GM23338 (cell line): Measurements from ENCODE around the gene JAK2. TPM values are rescaled to one million over a fixed set of nuclear protein-coding genes. Genes with fewer than 3 reads are reported as not detected.

ENCODE experiments used
- ATAC-seq: fragments of 200-7000 bp; cut with Tn5 transposase; 3 replicates; pipeline ENCODE4 v1.9.1; 2020
- DNase-seq: peaks from one replicate; pipeline ENCODE4 v3.0.0-alpha.2; 2015; ENCODE audit warnings: low spot score
- H2AFZ ChIP-seq: fragments of 200-600 bp; sonication (generic); 2 replicates; pipeline ENCODE4 v1.8.0; 2016; ENCODE audit warnings: antibody characterized with exemption, mild to moderate bottlenecking, moderate library complexity
- H3F3A ChIP-seq: fragments of 200-600 bp; sonication (generic); replicated peaks from 2 replicates; pipeline ENCODE4 v1.8.0; 2017; ENCODE audit warnings: antibody characterized with exemption, mixed run types, low read depth
- H3K27ac ChIP-seq: fragments of 200-600 bp; sonication (generic); 2 replicates; pipeline ENCODE4 v1.6.1; 2016; ENCODE audit warnings: low read depth
- H3K27me3 ChIP-seq: fragments of 200-600 bp; sonication (generic); 2 replicates; pipeline ENCODE4 v1.8.0; 2016; ENCODE audit warnings: mild to moderate bottlenecking, mixed run types, moderate library complexity; ENCODE audit not compliant: insufficient read depth
- H3K36me3 ChIP-seq: fragments of 200-600 bp; sonication (generic); 2 replicates; pipeline ENCODE4 v1.8.0; 2016; ENCODE audit warnings: mild to moderate bottlenecking; ENCODE audit not compliant: insufficient read depth
- H3K4me1 ChIP-seq: fragments of 200-600 bp; sonication (generic); 2 replicates; pipeline ENCODE4 v1.8.0; 2016; ENCODE audit warnings: mild to moderate bottlenecking, moderate library complexity; ENCODE audit not compliant: insufficient read depth
- H3K4me2 ChIP-seq: fragments of 200-600 bp; sonication (generic); 2 replicates; pipeline ENCODE4 v1.7.1; 2017; ENCODE audit warnings: mixed run types
- H3K4me3 ChIP-seq: fragments of 200-600 bp; sonication (generic); 2 replicates; pipeline ENCODE4 v1.6.1; 2016; ENCODE audit warnings: mixed run types
- H3K79me2 ChIP-seq: fragments of 200-600 bp; sonication (generic); replicated peaks from 2 replicates; pipeline ENCODE4 v1.8.0; 2017; ENCODE audit warnings: mild to moderate bottlenecking; ENCODE audit not compliant: insufficient read depth
- H3K9me2 ChIP-seq: fragments of 200-600 bp; sonication (generic); 2 replicates; pipeline ENCODE4 v1.8.0; 2017; ENCODE audit not compliant: insufficient read depth
- H4K20me1 ChIP-seq: fragments of 200-600 bp; sonication (generic); replicated peaks from 2 replicates; pipeline ENCODE4 v1.8.0; 2017; ENCODE audit warnings: mild to moderate bottlenecking; ENCODE audit not compliant: insufficient read depth
- H3K27ac Mint-ChIP-seq: 2 replicates; pipeline ENCODE4 v1.8.0; 2020; ENCODE audit warnings: inconsistent platforms, mild to moderate bottlenecking, moderate library complexity, mixed read lengths
- H3K27me3 Mint-ChIP-seq: 3 replicates; pipeline ENCODE4 v1.8.0; 2022; ENCODE audit warnings: low read depth, mild to moderate bottlenecking, moderate library complexity, mixed read lengths, inconsistent platforms; ENCODE audit not compliant: insufficient read depth, poor library complexity
- H3K36me3 Mint-ChIP-seq: 3 replicates; pipeline ENCODE4 v1.8.0; 2021; ENCODE audit warnings: low read depth, mild to moderate bottlenecking, inconsistent platforms, moderate library complexity, mixed read lengths
- H3K4me1 Mint-ChIP-seq: 3 replicates; pipeline ENCODE4 v1.8.0; 2020; ENCODE audit warnings: mild to moderate bottlenecking, inconsistent platforms, mixed read lengths
- H3K4me3 Mint-ChIP-seq: 3 replicates; pipeline ENCODE4 v1.8.0; 2021; ENCODE audit warnings: moderate library complexity, mild to moderate bottlenecking, inconsistent platforms, mixed read lengths
- H3K9me3 Mint-ChIP-seq: 3 replicates; pipeline ENCODE4 v1.8.0; 2020; ENCODE audit warnings: moderate library complexity, mild to moderate bottlenecking, inconsistent platforms, mixed read lengths
- EZH2phosphoT487 ChIP-seq: fragments of 200-600 bp; sonication (generic); IDR thresholded peaks from one replicate; pipeline ENCODE4 v1.8.1; 2018; ENCODE audit warnings: antibody characterized with exemption; ENCODE audit not compliant: unreplicated experiment
- STAT1 ChIP-seq: IDR thresholded peaks from one replicate; pipeline ENCODE4 v1.6.1; 2016; ENCODE audit warnings: antibody characterized with exemption; ENCODE audit not compliant: unreplicated experiment
- ZNF114 ChIP-seq: fragments of 250-450 bp; sonication (Bioruptor Pico); IDR thresholded peaks from 2 replicates; pipeline ENCODE4 v1.5.0; 2020; ENCODE audit warnings: mild to moderate bottlenecking, moderate library complexity
- polyA plus RNA-seq: library from polyadenylated mRNA; unstranded; fragments of >200 nt; fragmentation: Nextera tagmentation; extraction: Ambion mirVana; gene quantifications from 2 replicates; pipeline ENCODE4 v1.2.1, GENCODE V29; 2016
- total RNA-seq: library from RNA; depleted of rRNA; stranded (reverse); fragments of >200 nt; shearing (Covaris generic); gene quantifications from 2 replicates; pipeline ENCODE4 v1.2.3, GENCODE V29; 2014
- TF ChIP-seq, protein P1 (sequence below): fragments of 250-450 bp; sonication (Bioruptor Pico); IDR thresholded peaks from 2 replicates; pipeline ENCODE4 v1.5.0; 2020; ENCODE audit warnings: mild to moderate bottlenecking, moderate library complexity
- TF ChIP-seq, protein P2 (sequence below), 2 experiments: fragments of 200-600 bp in 1 of 2; sonication (generic) in 1 of 2; conservative IDR thresholded peaks; 2 replicates each; pipeline versions ENCODE4 v1.5.1 to v1.6.1; 2016 to 2017; ENCODE audit warnings: antibody characterized with exemption in 2 of 2, low read depth in 2 of 2, mild to moderate bottlenecking in 2 of 2, moderate library complexity in 1 of 2

The JAK2 gene
- total and polyA plus RNA-seq, 2 experiments from 2014 or later: 1.1 to 3.0 TPM

DNA sequence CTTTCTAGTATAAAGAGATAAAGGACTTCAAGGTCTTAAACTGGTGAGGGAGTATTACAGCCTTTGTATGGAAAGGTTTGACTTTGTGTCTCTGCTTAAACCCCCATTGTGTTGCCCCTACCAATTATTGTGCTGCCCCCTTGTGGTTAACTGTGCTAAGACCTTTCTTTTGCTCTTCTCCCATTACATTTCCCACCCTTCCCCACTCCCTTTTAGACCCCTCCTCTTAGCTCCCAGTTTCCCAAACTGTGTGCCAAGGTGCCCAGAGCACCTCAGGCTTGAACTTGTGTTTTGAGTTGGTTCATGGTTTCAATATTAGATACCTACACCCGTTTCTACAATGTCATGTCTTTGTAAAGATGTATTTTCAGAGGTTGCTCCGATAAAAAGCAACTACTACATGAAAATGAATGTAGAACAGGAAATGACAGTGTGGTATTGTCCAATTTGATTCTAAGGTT lies 2.9 kb downstream of the JAK2 start (continued):
- TF ChIP-seq, protein P1, sequence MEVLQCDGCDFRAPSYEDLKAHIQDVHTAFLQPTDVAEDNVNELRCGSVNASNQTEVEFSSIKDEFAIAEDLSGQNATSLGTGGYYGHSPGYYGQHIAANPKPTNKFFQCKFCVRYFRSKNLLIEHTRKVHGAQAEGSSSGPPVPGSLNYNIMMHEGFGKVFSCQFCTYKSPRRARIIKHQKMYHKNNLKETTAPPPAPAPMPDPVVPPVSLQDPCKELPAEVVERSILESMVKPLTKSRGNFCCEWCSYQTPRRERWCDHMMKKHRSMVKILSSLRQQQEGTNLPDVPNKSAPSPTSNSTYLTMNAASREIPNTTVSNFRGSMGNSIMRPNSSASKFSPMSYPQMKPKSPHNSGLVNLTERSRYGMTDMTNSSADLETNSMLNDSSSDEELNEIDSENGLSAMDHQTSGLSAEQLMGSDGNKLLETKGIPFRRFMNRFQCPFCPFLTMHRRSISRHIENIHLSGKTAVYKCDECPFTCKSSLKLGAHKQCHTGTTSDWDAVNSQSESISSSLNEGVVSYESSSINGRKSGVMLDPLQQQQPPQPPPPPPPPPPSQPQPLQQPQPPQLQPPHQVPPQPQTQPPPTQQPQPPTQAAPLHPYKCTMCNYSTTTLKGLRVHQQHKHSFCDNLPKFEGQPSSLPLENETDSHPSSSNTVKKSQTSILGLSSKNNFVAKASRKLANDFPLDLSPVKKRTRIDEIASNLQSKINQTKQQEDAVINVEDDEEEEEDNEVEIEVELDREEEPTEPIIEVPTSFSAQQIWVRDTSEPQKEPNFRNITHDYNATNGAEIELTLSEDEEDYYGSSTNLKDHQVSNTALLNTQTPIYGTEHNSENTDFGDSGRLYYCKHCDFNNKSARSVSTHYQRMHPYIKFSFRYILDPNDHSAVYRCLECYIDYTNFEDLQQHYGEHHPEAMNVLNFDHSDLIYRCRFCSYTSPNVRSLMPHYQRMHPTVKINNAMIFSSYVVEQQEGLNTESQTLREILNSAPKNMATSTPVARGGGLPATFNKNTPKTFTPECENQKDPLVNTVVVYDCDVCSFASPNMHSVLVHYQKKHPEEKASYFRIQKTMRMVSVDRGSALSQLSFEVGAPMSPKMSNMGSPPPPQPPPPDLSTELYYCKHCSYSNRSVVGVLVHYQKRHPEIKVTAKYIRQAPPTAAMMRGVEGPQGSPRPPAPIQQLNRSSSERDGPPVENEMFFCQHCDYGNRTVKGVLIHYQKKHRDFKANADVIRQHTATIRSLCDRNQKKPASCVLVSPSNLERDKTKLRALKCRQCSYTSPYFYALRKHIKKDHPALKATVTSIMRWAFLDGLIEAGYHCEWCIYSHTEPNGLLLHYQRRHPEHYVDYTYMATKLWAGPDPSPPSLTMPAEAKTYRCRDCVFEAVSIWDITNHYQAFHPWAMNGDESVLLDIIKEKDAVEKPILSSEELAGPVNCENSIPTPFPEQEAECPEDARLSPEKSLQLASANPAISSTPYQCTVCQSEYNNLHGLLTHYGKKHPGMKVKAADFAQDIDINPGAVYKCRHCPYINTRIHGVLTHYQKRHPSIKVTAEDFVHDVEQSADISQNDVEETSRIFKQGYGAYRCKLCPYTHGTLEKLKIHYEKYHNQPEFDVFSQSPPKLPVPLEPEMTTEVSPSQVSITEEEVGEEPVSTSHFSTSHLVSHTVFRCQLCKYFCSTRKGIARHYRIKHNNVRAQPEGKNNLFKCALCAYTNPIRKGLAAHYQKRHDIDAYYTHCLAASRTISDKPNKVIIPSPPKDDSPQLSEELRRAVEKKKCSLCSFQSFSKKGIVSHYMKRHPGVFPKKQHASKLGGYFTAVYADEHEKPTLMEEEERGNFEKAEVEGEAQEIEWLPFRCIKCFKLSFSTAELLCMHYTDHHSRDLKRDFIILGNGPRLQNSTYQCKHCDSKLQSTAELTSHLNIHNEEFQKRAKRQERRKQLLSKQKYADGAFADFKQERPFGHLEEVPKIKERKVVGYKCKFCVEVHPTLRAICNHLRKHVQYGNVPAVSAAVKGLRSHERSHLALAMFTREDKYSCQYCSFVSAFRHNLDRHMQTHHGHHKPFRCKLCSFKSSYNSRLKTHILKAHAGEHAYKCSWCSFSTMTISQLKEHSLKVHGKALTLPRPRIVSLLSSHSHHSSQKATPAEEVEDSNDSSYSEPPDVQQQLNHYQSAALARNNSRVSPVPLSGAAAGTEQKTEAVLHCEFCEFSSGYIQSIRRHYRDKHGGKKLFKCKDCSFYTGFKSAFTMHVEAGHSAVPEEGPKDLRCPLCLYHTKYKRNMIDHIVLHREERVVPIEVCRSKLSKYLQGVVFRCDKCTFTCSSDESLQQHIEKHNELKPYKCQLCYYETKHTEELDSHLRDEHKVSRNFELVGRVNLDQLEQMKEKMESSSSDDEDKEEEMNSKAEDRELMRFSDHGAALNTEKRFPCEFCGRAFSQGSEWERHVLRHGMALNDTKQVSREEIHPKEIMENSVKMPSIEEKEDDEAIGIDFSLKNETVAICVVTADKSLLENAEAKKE (CRISPR knock-in tag): no peak
- TF ChIP-seq STAT1: no peak

DNA sequence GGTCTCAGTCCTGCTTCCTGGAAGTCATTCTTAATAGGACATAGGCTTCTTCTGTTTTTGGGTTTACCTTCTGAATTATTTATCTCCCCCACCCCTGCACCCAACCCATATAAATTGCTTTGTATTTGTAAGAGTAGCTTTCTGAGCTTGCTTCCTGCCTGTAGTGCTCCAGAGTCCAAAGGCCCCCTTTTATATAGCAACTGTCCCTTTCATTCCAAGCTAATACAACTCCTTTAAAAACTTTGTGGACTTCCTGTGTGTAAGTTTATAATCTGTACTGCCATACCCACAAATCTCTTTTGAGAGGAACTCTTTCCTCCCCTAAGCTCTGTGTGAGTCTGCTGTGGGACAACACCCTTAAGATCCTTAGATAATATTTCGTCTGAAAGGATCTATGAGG lies 7.8 kb downstream of the JAK2 start:
- Histone ChIP-seq H3K27ac (no peak overlapping the region), H3K79me2 (peaks cover 12% of the 10 kb centered on the region), H3K36me3 (no peaks in the 10 kb centered on the region), H3K4me2 (no peak overlapping the region), H3K27me3 (no peaks in the 10 kb centered on the region), H2AFZ (no peak overlapping the region), H3K4me1 (0 out of 2 replicates have a peak, but pooled peaks cover 12% of the 10 kb centered on the region), H4K20me1 (no peaks in the 10 kb centered on the region; the same call in 1 of the 2 replicates), H3K9me2 (0 out of 2 replicates have a peak, but pooled peaks cover 3% of the 10 kb centered on the region), H3F3A (no peaks in the 10 kb centered on the region), H3K4me3 (no peak overlapping the region)
- H3K9me3 Mint-ChIP-seq: peaks cover 10% of the 10 kb centered on the region
- H3K27ac Mint-ChIP-seq: no peak overlapping the region
- no peak overlapping the region for H3K4me3 Mint-ChIP-seq
- peaks cover 15% of the 10 kb centered on the region for H3K36me3 Mint-ChIP-seq
- ATAC-seq: no peak
- TF ChIP-seq EZH2phosphoT487 (no peak), ZNF114 (no peak)
- TF ChIP-seq, protein P2, sequence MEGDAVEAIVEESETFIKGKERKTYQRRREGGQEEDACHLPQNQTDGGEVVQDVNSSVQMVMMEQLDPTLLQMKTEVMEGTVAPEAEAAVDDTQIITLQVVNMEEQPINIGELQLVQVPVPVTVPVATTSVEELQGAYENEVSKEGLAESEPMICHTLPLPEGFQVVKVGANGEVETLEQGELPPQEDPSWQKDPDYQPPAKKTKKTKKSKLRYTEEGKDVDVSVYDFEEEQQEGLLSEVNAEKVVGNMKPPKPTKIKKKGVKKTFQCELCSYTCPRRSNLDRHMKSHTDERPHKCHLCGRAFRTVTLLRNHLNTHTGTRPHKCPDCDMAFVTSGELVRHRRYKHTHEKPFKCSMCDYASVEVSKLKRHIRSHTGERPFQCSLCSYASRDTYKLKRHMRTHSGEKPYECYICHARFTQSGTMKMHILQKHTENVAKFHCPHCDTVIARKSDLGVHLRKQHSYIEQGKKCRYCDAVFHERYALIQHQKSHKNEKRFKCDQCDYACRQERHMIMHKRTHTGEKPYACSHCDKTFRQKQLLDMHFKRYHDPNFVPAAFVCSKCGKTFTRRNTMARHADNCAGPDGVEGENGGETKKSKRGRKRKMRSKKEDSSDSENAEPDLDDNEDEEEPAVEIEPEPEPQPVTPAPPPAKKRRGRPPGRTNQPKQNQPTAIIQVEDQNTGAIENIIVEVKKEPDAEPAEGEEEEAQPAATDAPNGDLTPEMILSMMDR (conservative IDR thresholded peaks at IDR 0.05; ENCODE audit: low read depth in 2 of 2): no peak
- peaks cover 12% of the 10 kb centered on the region for H3K4me1 Mint-ChIP-seq
- no peaks in the 10 kb centered on the region for H3K27me3 Mint-ChIP-seq
- no peak for DNase-seq
